Activated CD4-positive, alpha-beta T cell treated with anti-CD3 and anti-CD28 coated beads, Interleukin-2, Interleukin-4, amounts not matched to agents 100 ng/mL and 50 ng/mL, durations not matched to agents 16 hours and 8 hours (primary cell): ENCODE results near the gene APAF1.

ENCODE experiments used
- DNase-seq: peaks from one replicate; pipeline ENCODE4 v3.0.0-alpha.2; 2020; ENCODE audit warnings: low spot score

The APAF1 gene

DNA sequence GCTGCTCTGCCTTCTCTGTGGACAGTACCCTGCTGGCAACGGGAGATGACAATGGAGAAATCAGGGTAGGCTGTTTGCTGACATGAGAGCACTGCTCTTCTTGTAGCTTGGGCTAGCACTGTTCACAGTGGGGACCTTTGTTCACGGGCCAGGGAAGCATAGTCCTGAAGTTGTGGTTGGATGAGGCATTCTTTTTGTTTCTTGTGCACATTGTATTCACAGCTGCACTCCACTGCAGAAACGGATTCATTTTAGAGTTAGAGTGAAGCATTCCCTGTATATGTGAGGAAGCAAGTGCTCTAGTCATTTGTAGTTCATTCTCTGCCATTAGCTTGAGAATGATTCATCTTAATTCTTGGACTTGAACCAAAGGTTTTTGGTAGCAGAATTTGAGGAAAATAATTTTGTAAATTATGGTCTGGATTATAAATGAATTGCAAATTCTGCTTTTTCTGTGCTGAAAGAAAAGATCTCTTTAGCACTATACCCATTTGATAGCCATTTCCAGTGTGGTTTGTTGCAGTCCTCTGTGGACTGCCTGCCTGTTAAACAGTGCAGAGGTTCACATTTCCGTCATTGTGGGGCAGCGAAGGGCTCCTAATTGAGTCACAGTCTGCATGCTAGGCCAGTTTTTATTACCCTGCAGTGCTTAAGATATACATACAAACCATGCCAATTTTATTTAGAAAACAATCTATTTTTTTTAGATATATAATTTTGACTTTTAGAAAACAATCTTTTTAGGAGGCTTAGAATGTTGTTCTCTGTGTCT is 80.6 kb downstream of the APAF1 start:
- peak; percentile 65 for DNase-seq

- no peak for DNase-seq
These were observed 82.1 kb downstream of the APAF1 start for GRCh38 chr12:98727196-98727595.

DNA sequence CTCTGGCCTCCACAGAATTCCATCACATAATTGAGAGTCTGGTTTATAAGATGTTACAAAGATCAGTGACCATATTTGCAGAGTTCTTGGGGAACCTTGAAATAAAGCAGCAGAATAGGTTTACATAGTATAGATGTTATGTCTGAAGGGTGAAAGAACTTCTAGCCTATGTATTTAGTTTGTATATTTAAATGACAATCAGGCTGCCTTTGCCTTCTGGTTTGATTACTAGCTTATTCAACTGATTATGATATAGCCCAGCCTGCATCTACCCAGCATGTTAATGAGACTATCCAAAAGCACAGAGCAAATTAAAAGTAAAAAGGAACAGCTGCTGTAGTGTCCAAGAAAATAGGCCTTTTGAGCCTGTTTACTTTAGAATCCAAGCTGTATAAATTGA is 85.3 kb downstream of the APAF1 start:
- no peak for DNase-seq

DNA sequence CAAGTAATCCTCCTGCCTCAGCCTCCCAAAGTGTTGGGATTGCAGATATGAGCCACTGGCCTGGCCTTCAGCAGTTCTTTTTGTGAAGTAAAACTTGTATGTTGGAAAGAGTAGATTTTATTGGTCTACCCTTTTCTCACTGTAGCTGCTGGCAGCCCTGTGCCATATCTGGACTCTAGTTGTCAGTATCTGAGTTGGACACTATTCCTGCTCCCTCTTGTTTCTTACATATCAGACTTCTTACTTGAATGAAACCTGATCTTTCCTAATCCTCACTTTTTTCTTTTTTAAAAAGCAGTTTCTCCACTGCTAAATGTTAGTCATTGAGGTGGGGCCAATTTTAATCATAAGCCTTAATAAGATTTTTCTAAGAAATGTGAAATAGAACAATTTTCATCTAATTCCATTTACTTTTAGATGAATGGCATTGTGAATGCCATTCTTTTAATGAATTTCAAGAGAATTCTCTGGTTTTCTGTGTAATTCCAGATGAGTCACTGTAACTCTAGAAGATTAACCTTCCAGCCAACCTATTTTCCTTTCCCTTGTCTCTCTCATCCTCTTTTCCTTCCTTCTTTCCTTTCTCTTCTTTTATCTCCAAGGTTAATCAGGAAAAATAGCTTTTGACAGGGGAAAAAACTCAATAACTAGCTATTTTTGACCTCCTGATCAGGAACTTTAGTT is 88.7 kb downstream of the APAF1 start:
- no peak for DNase-seq

DNA sequence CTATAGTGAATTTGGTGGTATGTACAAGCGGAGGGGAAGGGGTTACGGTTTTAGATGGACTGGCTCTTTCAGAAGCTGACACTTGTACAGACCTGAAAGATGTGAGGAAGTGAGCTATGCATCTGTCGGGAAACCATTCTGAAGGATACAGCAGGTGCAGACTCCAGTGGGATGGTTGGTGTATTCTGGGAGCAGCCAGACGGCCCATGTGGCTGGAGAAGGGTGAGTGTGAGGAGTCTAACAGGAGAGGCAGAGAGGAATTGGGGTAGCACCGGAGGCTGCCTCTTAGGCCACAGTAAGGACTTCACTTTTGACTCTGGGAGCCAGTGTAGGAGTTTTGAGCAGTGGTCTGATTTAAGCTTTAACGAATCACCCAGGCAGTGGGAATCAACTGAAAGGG is 90.7 kb downstream of the APAF1 start:
- DNase-seq = no peak

GRCh38 chr12:98736352-98737321 is 91.5 kb downstream of the APAF1 start:
- DNase-seq = no peak

GRCh38 chr12:98737322-98737712 is 92.2 kb downstream of the APAF1 start:
- DNase-seq = no peak

- DNase-seq = no peak
These were observed 92.9 kb downstream of the APAF1 start for GRCh38 chr12:98738002-98738401.

DNA sequence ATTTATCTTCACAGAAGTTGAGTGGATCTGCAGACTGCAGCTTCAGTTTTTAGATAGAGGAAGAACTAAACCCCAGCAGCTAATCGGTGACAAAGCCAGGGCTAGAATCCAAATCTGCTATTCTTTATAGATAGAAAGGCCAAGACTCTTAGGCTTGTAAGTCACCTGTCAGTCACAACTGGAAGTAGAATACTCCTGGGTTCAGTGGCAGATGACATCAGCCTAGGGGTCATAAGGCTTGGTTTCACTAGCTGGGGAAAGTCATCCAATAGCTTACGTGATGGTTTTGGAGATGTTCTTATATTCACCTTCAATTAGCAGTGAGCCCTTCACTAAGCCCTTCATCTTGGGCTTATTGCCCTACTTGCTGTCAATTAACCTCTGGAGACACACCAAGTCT is 93.4 kb downstream of the APAF1 start:
- DNase-seq = no peak

DNA sequence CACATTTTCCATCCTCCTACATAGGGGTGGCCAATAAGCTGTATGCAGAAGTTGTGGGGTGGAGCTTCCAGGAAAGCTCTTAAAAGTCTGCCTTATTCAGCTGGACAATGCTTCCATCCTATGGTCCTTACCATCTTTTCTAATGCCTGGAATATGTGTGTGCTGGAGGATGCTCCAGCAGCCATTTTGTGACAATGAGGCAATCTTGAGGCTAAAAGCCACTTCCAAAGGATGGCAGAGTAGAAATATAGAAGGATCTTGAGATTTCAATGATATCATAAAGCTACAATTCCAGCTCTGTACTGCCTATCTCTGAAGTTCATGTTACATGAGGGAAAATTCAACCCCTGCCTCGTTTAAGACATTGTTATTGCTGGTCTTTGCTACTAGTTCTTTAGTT is 95.7 kb downstream of the APAF1 start:
- DNase-seq = no peak

DNA sequence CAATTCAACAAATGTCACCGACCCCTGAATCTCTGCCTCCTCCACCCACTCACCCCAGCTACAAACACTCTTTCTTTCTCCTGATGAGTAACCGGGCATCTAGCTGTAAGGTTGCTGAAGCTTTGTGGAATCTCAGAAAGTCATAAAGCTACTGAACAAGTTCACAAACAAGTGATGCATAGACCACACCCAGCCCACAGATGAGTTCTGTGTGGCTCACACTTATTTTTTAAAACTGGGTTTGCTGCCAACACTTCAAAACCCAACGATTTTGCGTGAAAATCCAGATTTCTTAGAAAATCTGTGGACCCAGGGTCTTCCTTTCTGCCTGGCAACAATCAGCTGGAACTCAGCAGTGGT is 96.1 kb downstream of the APAF1 start:
- peak; percentile 79 for DNase-seq

GRCh38 chr12:98741556-98742265 is 96.6 kb downstream of the APAF1 start:
- DNase-seq = peak; percentile 28

DNA sequence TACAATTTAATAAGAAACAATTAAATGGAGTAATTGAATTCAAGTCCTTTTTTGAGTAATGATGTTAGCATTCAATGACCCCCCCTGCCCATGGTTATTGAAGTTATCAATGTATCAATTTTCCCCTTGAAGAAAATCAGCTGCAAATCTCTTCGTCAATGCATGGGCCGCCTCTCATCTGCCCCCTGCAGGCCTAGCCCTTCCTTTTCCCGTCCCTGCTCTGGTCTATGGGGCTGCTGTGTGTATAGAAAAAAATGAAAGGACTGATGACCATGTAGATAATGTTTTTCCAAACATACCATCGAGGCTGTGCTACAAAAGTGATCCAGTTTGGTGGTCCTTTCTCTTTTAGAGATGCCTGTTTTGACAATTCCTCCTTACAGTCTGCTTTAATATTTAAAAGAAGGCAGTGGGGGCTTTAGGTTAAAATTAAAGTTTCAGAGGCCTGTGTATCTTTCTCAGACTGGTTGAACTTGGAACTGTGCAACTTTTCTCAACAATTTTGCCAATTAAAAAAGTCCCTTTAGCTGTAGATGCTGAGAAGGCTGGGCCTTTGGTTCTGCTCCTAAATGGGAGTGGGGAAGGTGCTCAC is 98.4 kb downstream of the APAF1 start:
- DNase-seq = peak; percentile 64

DNA sequence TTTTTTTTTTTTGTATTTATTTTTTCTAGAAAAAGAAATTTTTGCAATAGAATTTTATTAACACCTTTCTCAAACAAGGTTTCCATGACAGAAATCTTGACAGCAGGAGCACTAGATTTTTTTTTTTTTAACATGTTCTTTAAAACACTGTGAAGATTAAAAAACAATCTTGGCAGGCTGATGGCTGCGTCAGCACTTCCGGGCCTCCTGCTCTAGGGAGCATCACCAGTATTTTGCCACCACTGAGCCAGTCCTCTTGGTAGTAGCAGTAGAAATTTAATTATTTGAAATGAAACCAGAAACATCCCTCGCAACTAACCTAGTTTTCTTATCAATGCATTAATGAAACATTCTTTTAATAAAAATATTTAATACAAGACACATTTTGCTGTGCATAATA is 99.6 kb downstream of the APAF1 start:
- DNase-seq = no peak

- DNase-seq = peak; percentile 15
These were observed 100.7 kb downstream of the APAF1 start for GRCh38 chr12:98745578-98746391.

- no peak for DNase-seq
These were observed 103.4 kb downstream of the APAF1 start for GRCh38 chr12:98748463-98748862.

DNA sequence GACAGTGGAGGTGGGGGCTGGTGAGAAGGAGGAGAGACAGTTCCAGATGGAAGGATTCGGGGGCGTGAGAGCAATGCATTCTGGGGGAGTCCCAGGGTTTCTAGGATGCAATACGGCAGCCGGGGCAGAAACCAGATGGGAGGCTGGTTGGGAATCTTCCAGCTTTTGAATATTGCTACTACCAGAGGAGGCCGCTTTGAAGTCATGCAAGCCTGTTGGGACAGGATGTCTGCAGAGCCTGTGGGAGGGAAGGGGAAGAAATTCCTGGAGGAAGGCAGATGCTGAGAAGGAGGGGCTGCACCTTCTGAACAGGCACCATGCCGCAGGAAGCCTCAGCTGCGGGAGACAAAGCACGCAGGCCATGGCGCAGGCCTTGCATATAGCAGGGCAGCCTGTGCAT is 105.4 kb downstream of the APAF1 start:
- no peak for DNase-seq

DNA sequence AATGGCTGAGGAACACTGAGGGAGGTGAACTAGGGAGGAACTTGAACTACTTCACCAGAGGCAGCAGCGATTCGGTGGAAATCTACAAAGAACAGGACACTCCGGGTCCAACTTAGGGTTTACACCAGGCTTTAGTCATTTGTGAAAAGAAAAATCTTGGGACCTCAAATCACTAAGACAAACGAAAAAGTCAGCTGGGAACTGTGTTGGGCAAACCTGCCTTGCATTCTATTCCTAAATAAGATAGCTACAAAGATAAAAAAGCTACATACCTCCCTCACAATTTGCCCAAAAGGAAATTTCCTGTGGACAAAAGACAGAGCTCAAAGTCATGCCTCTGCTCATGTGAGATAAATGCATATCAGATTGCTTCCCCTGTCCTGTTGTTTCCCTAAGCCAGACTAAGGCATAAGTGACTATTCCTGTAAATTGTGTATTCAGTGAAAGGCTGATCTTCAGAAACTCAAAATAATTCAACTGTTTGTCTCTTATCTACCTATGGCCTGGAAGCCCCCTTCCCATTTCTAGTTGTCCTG is 106.6 kb downstream of the APAF1 start:
- no peak for DNase-seq

DNA sequence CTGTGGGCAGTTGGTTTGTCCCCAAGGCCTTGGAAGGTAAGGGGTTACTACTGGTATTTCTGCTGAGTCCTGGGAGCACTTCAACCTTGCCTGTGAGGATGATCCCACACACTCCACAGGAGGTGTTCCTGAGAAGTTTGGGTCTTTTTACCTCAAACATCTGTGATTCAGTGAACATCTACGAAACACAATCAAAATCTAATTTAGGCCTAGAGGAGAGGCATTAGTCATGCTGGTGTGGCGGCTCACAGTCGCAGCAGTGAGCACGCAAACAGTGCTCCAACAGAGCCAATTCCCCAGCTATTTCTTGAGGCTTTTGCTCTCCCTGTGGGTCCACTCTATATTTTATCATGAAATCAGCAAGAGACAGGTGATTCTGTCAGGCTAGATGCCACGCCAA is 107.6 kb downstream of the APAF1 start:
- no peak for DNase-seq

DNA sequence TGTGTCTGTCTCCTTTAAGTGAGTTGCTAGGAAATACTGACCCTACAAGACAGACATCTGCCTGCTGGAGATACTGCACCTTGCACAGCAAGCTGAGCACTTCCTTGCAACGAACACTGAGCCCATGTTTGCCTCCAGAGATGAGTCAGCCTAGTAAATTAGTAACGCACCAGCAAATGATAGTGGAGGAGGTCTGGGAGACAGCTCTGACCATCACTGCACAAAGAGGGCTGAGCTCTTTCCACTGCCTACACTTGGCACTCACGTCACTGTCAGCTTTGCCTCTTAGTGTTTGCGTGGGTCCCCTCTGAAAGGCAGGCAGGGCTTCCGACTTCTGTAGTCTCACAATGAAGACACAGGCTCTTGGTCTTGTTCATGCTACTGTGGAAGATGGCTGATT is 109.0 kb downstream of the APAF1 start:
- DNase-seq = peak; percentile 85
